Measurements from ENCODE around the gene GFER. TPM values are rescaled to one million over a fixed set of nuclear protein-coding genes. Genes with fewer than 3 reads are reported as not detected.
"Not testable (repeated sequence)": the region's sequence is repeated elsewhere in the genome, so short reads cannot be mapped to it uniquely, and the experiment has no call there.

The GFER gene
- total RNA-seq = 10 to 100 TPM; 25.0 to 25.8 TPM

GRCh38 chr16:1983544-1984346 is at the start of gene GFER:
TSS of gene GFER (plus strand) at chr16:1984193. CDS start at chr16:1984219, 26 bp downstream.
- Mint-ChIP-seq H3K4me3 (peak within 1 kb of the TSS; percentile 85), H3K27me3 (peaks cover 20% of the 10 kb centered on the region), H3K36me3 (ENCODE audit: low read depth) (peaks cover 18% of the 10 kb centered on the region), H3K4me1 (peaks cover 16% of the 10 kb centered on the region), H3K9me3 (ENCODE audit: low read depth) (no peaks in the 10 kb centered on the region), H3K27ac (peak within 1 kb of the TSS; percentile 55)
- peak; percentile 84 for ATAC-seq
- ChIA-PET CTCF (interaction anchor here (0.7 to 1.0 kb wide), 4 partner anchors 12 to 522 kb away, joined by 3 to 4 read pairs (median 4); partner anchors contain the start of gene TBL3), POLR2A (interaction anchor here (0.5 to 2.4 kb wide), 2 partner anchors 19 to 20 kb away, joined by 4 to 10 read pairs; partner anchors contain the start of gene RPS2)
- DNase-seq = peak; percentile 84
- intact Hi-C loops (cut with DNase I, micrococcal nuclease) = loop anchor here in 1 of 2 experiments (1.0 kb wide), 2 partner anchors 11 to 40 kb away; partner anchors contain the start of genes MSRB1 and TBL3

GRCh38 chr16:1936945-1937479 is 47.0 kb upstream of the GFER start:
- CTCF ChIA-PET = interaction anchor here (0.9 kb wide), 1 partner anchor 8 kb away, joined by 3 read pairs; no protein-coding TSS in a partner anchor
- peaks cover 9% of the 10 kb centered on the region for H3K4me1 Mint-ChIP-seq
- intact Hi-C loops (cut with DNase I, micrococcal nuclease) = no loop called here

GRCh38 chr16:1938316-1938715 is 45.7 kb upstream of the GFER start:
- ChIA-PET POLR2A (no interaction called here), CTCF (interaction anchor here (4.3 kb wide), 1 partner anchor 10 kb away, joined by 16 read pairs; no protein-coding TSS in a partner anchor)
- ATAC-seq = no peak
- DNase-seq = no peak
- Mint-ChIP-seq H3K27ac (no peak overlapping the region), H3K36me3 (ENCODE audit: low read depth) (peaks cover 4% of the 10 kb centered on the region), H3K9me3 (ENCODE audit: low read depth) (no peaks in the 10 kb centered on the region), H3K27me3 (no peaks in the 10 kb centered on the region), H3K4me1 (peaks cover 13% of the 10 kb centered on the region), H3K4me3 (no peak overlapping the region)
- intact Hi-C loops (cut with DNase I, micrococcal nuclease) = no loop called here

More at GRCh38 chr16:1936945-1937479, 47.0 kb upstream of the GFER start:
- POLR2A ChIA-PET = no interaction called here
- Mint-ChIP-seq H3K27ac (no peak overlapping the region), H3K36me3 (ENCODE audit: low read depth) (peaks cover 4% of the 10 kb centered on the region), H3K27me3 (no peaks in the 10 kb centered on the region), H3K9me3 (ENCODE audit: low read depth) (no peaks in the 10 kb centered on the region), H3K4me3 (no peak overlapping the region)
- ATAC-seq (no peak), DNase-seq (no peak)

GRCh38 chr16:1938910-1939309 is 45.1 kb upstream of the GFER start:
- Mint-ChIP-seq H3K27me3 (no peaks in the 10 kb centered on the region), H3K27ac (no peak overlapping the region), H3K36me3 (ENCODE audit: low read depth) (peaks cover 4% of the 10 kb centered on the region), H3K4me1 (peaks cover 17% of the 10 kb centered on the region), H3K4me3 (no peak overlapping the region), H3K9me3 (ENCODE audit: low read depth) (no peaks in the 10 kb centered on the region)
- ATAC-seq (no peak), DNase-seq (no peak)
- POLR2A ChIA-PET = no interaction called here
- CTCF ChIA-PET = interaction anchor here (4.3 kb wide), 1 partner anchor 11 kb away, joined by 16 read pairs; no protein-coding TSS in a partner anchor
- intact Hi-C loops (cut with DNase I, micrococcal nuclease) = no loop called here

- intact Hi-C loops (cut with DNase I, micrococcal nuclease) = loop anchor here in 1 of 2 experiments (5.0 to 10.0 kb wide), 3 partner anchors 197 to 595 kb away; partner anchors contain the start of genes PKD1 and UQCC4
- H3K27me3 Mint-ChIP-seq; H3K36me3 Mint-ChIP-seq (ENCODE audit: low read depth); H3K4me3 Mint-ChIP-seq; DNase-seq; H3K27ac Mint-ChIP-seq; ATAC-seq; H3K9me3 Mint-ChIP-seq (ENCODE audit: low read depth): not testable (repeated sequence)
- peaks cover 26% of the 10 kb centered on the region for H3K4me1 Mint-ChIP-seq
- ChIA-PET POLR2A (interaction anchor here (0.5 to 0.6 kb wide), 2 partner anchors 248 to 607 kb away, joined by 4 read pairs; no protein-coding TSS in a partner anchor), CTCF (interaction anchor here (0.6 to 4.3 kb wide), 3 partner anchors 12 to 766 kb away, joined by 3 to 16 read pairs (median 3); no protein-coding TSS in a partner anchor)
Observed at GRCh38 chr16:1939833-1940232, 44.2 kb upstream of the GFER start.

GRCh38 chr16:1940273-1941161 is 43.5 kb upstream of the GFER start:
- intact Hi-C loops (cut with DNase I, micrococcal nuclease) = loop anchor here in 1 of 2 experiments (5.0 to 10.0 kb wide), 3 partner anchors 197 to 596 kb away; partner anchors contain the start of genes PKD1 and UQCC4
- POLR2A ChIA-PET = interaction anchor here (0.5 to 1.1 kb wide), 6 partner anchors 8 to 608 kb away, joined by 3 to 4 read pairs (median 4); partner anchors contain the start of genes RPS2 and TRAF7
- H3K4me1 Mint-ChIP-seq = peaks cover 26% of the 10 kb centered on the region
- H3K4me3 Mint-ChIP-seq = no peak overlapping the region
- DNase-seq (no peak), ATAC-seq (no peak)
- peaks cover 4% of the 10 kb centered on the region for H3K36me3 Mint-ChIP-seq (ENCODE audit: low read depth)
- H3K27me3 Mint-ChIP-seq = no peaks in the 10 kb centered on the region
- H3K27ac Mint-ChIP-seq = no peak overlapping the region
- CTCF ChIA-PET = interaction anchor here (0.6 to 4.3 kb wide), 3 partner anchors 12 to 580 kb away, joined by 3 to 16 read pairs (median 3); no protein-coding TSS in a partner anchor
- H3K9me3 Mint-ChIP-seq (ENCODE audit: low read depth) = no peaks in the 10 kb centered on the region

- ATAC-seq (no peak), DNase-seq (no peak)
- intact Hi-C loops (cut with DNase I, micrococcal nuclease) = loop anchor here in 1 of 2 experiments (2.0 to 10.0 kb wide), 4 partner anchors 196 to 597 kb away; partner anchors contain the start of genes PKD1 and UQCC4
- ChIA-PET POLR2A (interaction anchor here (0.6 to 1.1 kb wide), 4 partner anchors 10 to 214 kb away, joined by 3 read pairs; partner anchors contain the start of genes RPS2 and TRAF7), CTCF (interaction anchor here (0.6 to 4.3 kb wide), 3 partner anchors 9 to 235 kb away, joined by 3 to 16 read pairs (median 4); partner anchors contain the start of gene MAPK8IP3)
- H3K36me3 Mint-ChIP-seq (ENCODE audit: low read depth) = peaks cover 4% of the 10 kb centered on the region
- H3K27ac Mint-ChIP-seq = no peak overlapping the region
- H3K27me3 Mint-ChIP-seq = no peaks in the 10 kb centered on the region
- no peaks in the 10 kb centered on the region for H3K9me3 Mint-ChIP-seq (ENCODE audit: low read depth)
- H3K4me1 Mint-ChIP-seq = peaks cover 26% of the 10 kb centered on the region
- peak overlapping the region; percentile 80 for H3K4me3 Mint-ChIP-seq
Observed at GRCh38 chr16:1941162-1942046, 42.6 kb upstream of the GFER start.

GRCh38 chr16:1942047-1942809 is 41.8 kb upstream of the GFER start:
- ATAC-seq (no peak), DNase-seq (peak; percentile 52)
- peak overlapping the region; percentile 80 for H3K4me3 Mint-ChIP-seq
- H3K9me3 Mint-ChIP-seq (ENCODE audit: low read depth) = no peaks in the 10 kb centered on the region
- intact Hi-C loops (cut with DNase I, micrococcal nuclease) = loop anchor here in 1 of 2 experiments (2.0 to 10.0 kb wide), 4 partner anchors 195 to 597 kb away; partner anchors contain the start of genes PKD1 and UQCC4
- ChIA-PET POLR2A (interaction anchor here (0.8 to 1.8 kb wide), 5 partner anchors 23 to 213 kb away, joined by 3 to 10 read pairs (median 3); partner anchors contain the start of genes NUBP2, RPS2, SPSB3 and TRAF7), CTCF (interaction anchor here (0.6 to 4.3 kb wide), 3 partner anchors 8 to 18 kb away, joined by 3 to 16 read pairs (median 4); no protein-coding TSS in a partner anchor)
- H3K27ac Mint-ChIP-seq = no peak overlapping the region
- H3K4me1 Mint-ChIP-seq = peaks cover 26% of the 10 kb centered on the region
- H3K36me3 Mint-ChIP-seq (ENCODE audit: low read depth) = peaks cover 4% of the 10 kb centered on the region
- H3K27me3 Mint-ChIP-seq = no peaks in the 10 kb centered on the region

Data from activated CD4-positive, alpha-beta T cell treated with anti-CD3 and anti-CD28 coated beads for 36 hours (primary cell).